ENCODE data around the gene CNTNAP1. TPM values are rescaled to one million over a fixed set of nuclear protein-coding genes. Genes with fewer than 3 reads are reported as not detected.
A peak's percentile ranks its signal among the peaks of the same experiment; 100 is the strongest.

CNTNAP1 gene
- total and polyA plus RNA-seq, 9 of the 15 experiments (the other 6 are each of a cell fraction or from before 2014, with no cell fraction given): 0.10 to 1.8 (median 0.62) TPM

GRCh38 chr17:42677012-42677857, 5.1 kb upstream of the CNTNAP1 start (continued):
- no peak for TF ChIP-seq HMBOX1 (IDR thresholded peaks at IDR 0.05)
- TF ChIP-seq USF1 (CRISPR knock-in tag; IDR thresholded peaks at IDR 0.05): peak; percentile 92
- 0 out of 2 replicates have a peak, but pooled peaks have one; percentile 52 for TF ChIP-seq ZNF175 (CRISPR knock-in tag; IDR thresholded peaks at IDR 0.05; ENCODE audit: low read depth)
- no peak for TF ChIP-seq EZH2 (IDR thresholded peaks at IDR 0.05; ENCODE audit: borderline replicate concordance, low read depth, low read length)
- no peak for TF ChIP-seq ZC3H11A (IDR thresholded peaks at IDR 0.05; ENCODE audit: low read depth, low read length)
- TF ChIP-seq CHD1 (IDR thresholded peaks at IDR 0.05; ENCODE audit: low read length): peak; percentile 74
- peak; percentile 93 for TF ChIP-seq NFYB (IDR thresholded peaks at IDR 0.05; ENCODE audit: extremely low read depth, insufficient read length)
- TF ChIP-seq ZNF121 (CRISPR knock-in tag; conservative IDR thresholded peaks at IDR 0.05): peak; percentile 98
- no peak for TF ChIP-seq NR2C2 (CRISPR knock-in tag; IDR thresholded peaks at IDR 0.05)
- peak; percentile 50; the same call in 1 of the 2 replicates for TF ChIP-seq NR2C2 (tag; IDR thresholded peaks at IDR 0.05)
- peak; percentile 53 for TF ChIP-seq CXXC5 (CRISPR knock-in tag; IDR thresholded peaks at IDR 0.05)
- peak in 1 of 2 experiments; percentile 51; a peak in 1 of 4 replicates for TF ChIP-seq KDM1A (IDR thresholded peaks at IDR 0.05)
- peak; percentile 66 for TF ChIP-seq MEIS2 (IDR thresholded peaks at IDR 0.05; ENCODE audit: partially characterized antibody)
- no peak for TF ChIP-seq U2AF1 (optimal IDR thresholded peaks at IDR 0.05; ENCODE audit: low read depth, low read length)
- TF ChIP-seq PTBP1 (IDR thresholded peaks at IDR 0.05; ENCODE audit: low read depth, low read length): 0 out of 2 replicates have a peak, but pooled peaks have one; percentile 28
- TF ChIP-seq JUND (IDR thresholded peaks at IDR 0.05; ENCODE audit: borderline replicate concordance, low read depth, low read length): peak; percentile 85
- TF ChIP-seq JUND (tag; IDR thresholded peaks at IDR 0.05; ENCODE audit: borderline replicate concordance, low read depth, low read length): no peak; the same call in 2 of the 3 replicates
- peak; percentile 61; the same call in 1 of the 2 replicates for TF ChIP-seq LCOR (CRISPR knock-in tag; IDR thresholded peaks at IDR 0.05)
- peak; percentile 58; the same call in 1 of the 2 replicates for TF ChIP-seq MIER1 (IDR thresholded peaks at IDR 0.05; ENCODE audit: low read depth)
- TF ChIP-seq HLTF (IDR thresholded peaks at IDR 0.05): peak; percentile 57; the same call in 1 of the 2 replicates
- TF ChIP-seq RBM25 (IDR thresholded peaks at IDR 0.05; ENCODE audit: low read depth, low read length, severe bottlenecking): peak; percentile 73
- no peak for TF ChIP-seq ZNF780A (CRISPR knock-in tag; IDR thresholded peaks at IDR 0.05)
- peak; percentile 99 for TF ChIP-seq ATF3 (IDR thresholded peaks at IDR 0.05)
- peak; percentile 30; the same call in 1 of the 2 replicates for TF ChIP-seq ATF3 (CRISPR knock-in tag; conservative IDR thresholded peaks at IDR 0.05)
- TF ChIP-seq SIRT6 (IDR thresholded peaks at IDR 0.05; ENCODE audit: low read depth, low read length): no peak
- no peak for TF ChIP-seq KLF13 (tag; IDR thresholded peaks at IDR 0.05; ENCODE audit: borderline replicate concordance, low read depth)
- no peak for TF ChIP-seq SMAD1 (IDR thresholded peaks at IDR 0.05; ENCODE audit: low read depth, low read length, partially characterized antibody)

All from K562 (cell line).